Left ventricle myocardium inferior (tissue), 1 donor: ENCODE results near the gene JPH3. TPM values are rescaled to one million over a fixed set of nuclear protein-coding genes. Genes with fewer than 3 reads are reported as not detected.

Experiments used
- DNase-seq: peaks from one replicate; pipeline ENCODE4 v3.0.0-alpha.2; 2020
- H3K27ac ChIP-seq: fragments of 200-600 bp; replicated peaks from 2 replicates; pipeline ENCODE4 v1.8.0; 2021
- H3K27me3 ChIP-seq: fragments of 200-600 bp; 2 replicates; pipeline ENCODE4 v1.8.0; 2021; ENCODE audit warnings: low read depth
- H3K36me3 ChIP-seq: fragments of 200-600 bp; 2 replicates; pipeline ENCODE4 v1.8.0; 2021
- H3K4me1 ChIP-seq: fragments of 200-600 bp; 2 replicates; pipeline ENCODE4 v1.8.0; 2021
- H3K4me3 ChIP-seq: fragments of 200-600 bp; 2 replicates; pipeline ENCODE4 v1.8.0; 2021; ENCODE audit warnings: mild to moderate bottlenecking, moderate library complexity
- H3K9me3 ChIP-seq: fragments of 200-600 bp; replicated peaks from 2 replicates; pipeline ENCODE4 v1.8.0; 2021
- intact Hi-C: fragments of 100-400 bp; cut with micrococcal nuclease; formaldehyde crosslinking; loops from one replicate; pipeline ENCODE4 v1.11.0; 2022
- total RNA-seq: library from RNA; stranded (reverse); fragmentation: NEBNext Ultra II Directional; extraction: Animal tissue kit (Norgen Biotek cat#: 25700); gene quantifications from one replicate; pipeline ENCODE4 v1.2.1, GENCODE V29; 2021
- TF ChIP-seq, protein P1 (sequence below): fragments of 200-600 bp; IDR thresholded peaks from 2 replicates; pipeline ENCODE4 v1.8.0; 2021; ENCODE audit warnings: antibody characterized with exemption, mild to moderate bottlenecking, borderline replicate concordance
- donor health status: DM: no; HTN: yes; CAD: no; lungs with severe emphysema.

The JPH3 gene
- total RNA-seq, 1 donor from 2014 or later: 0.14 TPM

DNA sequence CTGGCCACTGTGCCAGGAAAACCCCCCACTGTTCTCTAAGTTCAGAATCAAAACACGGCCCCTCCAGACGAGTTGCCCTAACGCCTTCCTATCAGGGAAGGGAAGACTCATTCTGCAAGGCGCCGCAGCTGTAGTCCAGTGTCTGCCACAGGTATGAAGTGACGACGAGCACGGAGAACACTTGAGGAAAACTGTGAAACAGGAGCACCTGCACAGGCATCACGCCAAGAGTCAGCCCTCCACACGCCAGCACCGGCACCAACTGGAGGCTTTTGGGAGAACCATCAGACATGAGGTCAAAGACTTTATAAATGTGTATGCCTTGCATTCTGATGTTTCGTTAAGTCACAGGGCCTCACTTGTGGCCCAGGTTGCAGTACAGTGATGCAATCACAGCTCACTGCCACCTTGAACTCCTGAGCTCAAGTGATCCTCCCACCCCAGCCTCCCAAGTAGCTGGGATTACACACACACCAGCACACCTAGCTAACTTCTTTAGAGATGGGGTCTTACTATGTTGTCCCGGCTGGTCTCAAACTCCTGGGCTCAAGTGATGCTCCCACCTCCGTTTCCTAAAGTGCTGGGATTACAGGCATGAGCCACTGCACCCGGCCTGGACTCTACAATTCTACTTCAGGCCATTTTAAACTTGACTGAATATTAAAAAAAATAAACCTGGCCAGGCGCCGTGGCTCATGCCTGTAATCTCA, 140.6 kb downstream of the JPH3 start:
- Histone ChIP-seq H3K9me3 (no peaks in the 10 kb centered on the region), H3K36me3 (peaks cover 49% of the 10 kb centered on the region), H3K4me3 (no peak overlapping the region), H3K4me1 (peaks cover 10% of the 10 kb centered on the region), H3K27me3 (no peaks in the 10 kb centered on the region), H3K27ac (no peak overlapping the region)
- TF ChIP-seq, protein P1, sequence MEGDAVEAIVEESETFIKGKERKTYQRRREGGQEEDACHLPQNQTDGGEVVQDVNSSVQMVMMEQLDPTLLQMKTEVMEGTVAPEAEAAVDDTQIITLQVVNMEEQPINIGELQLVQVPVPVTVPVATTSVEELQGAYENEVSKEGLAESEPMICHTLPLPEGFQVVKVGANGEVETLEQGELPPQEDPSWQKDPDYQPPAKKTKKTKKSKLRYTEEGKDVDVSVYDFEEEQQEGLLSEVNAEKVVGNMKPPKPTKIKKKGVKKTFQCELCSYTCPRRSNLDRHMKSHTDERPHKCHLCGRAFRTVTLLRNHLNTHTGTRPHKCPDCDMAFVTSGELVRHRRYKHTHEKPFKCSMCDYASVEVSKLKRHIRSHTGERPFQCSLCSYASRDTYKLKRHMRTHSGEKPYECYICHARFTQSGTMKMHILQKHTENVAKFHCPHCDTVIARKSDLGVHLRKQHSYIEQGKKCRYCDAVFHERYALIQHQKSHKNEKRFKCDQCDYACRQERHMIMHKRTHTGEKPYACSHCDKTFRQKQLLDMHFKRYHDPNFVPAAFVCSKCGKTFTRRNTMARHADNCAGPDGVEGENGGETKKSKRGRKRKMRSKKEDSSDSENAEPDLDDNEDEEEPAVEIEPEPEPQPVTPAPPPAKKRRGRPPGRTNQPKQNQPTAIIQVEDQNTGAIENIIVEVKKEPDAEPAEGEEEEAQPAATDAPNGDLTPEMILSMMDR: no peak
- DNase-seq: no peak
- intact Hi-C loops: no loop called here

DNA sequence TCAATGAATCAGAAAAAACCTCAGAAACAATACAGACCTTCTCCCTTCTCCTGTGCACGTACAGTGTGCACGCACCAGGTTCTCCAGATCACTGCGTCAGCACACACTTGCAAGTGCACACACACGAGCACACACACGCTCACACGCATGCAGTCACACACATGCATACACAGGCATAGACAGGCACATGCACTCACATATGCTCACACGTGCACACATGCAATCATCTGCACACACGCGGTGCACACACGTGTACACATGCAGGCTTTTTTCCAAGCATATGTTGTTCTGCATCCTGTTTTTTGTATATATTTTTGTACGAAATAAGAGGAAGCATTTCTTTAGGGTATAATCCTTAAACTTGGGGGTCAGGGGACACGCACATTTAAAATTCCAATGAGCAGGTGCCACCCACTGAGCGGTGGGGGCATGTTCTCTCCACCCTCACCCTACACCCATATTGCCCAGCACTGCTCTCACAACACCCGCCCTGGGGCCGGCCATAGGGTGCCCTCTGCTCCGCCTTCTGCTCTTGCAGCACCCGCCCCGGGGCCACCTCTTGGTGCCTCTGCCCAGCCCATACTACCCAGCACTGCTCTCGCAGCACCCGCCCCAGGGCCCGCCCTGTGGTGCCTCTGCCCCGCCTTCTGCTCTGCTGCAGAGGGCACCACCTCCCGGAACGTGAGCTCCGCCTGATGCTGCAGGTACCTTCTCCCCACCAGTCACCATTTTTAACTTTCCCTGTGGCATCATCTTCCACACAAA, 142.6 kb downstream of the JPH3 start:
- TF ChIP-seq, protein P1: no peak
- peaks cover 69% of the 10 kb centered on the region for H3K36me3 ChIP-seq
- intact Hi-C loops: no loop called here

DNA sequence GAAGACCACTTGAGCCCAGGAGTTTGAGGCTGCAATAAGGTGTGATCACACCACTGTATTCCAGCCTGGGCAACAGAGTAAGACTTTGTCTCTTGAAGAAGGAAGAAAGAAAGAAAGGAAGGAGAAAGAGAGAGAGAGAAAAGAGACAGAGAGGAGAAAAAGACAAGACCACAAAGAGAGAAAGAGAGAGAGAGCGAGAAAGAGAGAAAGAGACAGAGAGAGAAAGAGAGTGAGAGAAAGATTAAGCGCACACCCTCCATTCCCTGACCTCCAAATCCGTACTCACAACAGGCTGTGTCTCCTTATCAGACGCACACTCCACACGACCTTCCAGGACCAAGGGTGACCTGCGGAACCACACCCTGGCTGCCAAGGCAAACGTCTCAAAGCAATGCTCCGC, 143.9 kb downstream of the JPH3 start:
- intact Hi-C loops: no loop called here
- no peaks in the 10 kb centered on the region for H3K27me3 ChIP-seq
- H3K36me3 ChIP-seq: peaks cover 82% of the 10 kb centered on the region
- H3K4me1 ChIP-seq: no peaks in the 10 kb centered on the region
- TF ChIP-seq, protein P1: no peak
- H3K4me3 ChIP-seq: no peak overlapping the region
- DNase-seq: no peak
- no peaks in the 10 kb centered on the region for H3K9me3 ChIP-seq
- no peak overlapping the region for H3K27ac ChIP-seq

More for the DNA sequence above, 142.6 kb downstream of the JPH3 start:
- peaks cover 10% of the 10 kb centered on the region for H3K4me1 ChIP-seq
- H3K27ac ChIP-seq: no peak overlapping the region
- no peak for DNase-seq
- H3K27me3 ChIP-seq: no peaks in the 10 kb centered on the region
- no peaks in the 10 kb centered on the region for H3K9me3 ChIP-seq
- no peak overlapping the region for H3K4me3 ChIP-seq

Other genes with a start within 250 kb of the JPH3 start
- gene FBXO31, start 218.7 kb upstream of the JPH3 start, total RNA-seq: 74.5 TPM
- 131 TPM for gene MAP1LC3B, start 210.2 kb upstream of the JPH3 start, total RNA-seq
- 15.9 TPM for gene ZCCHC14, start 109.5 kb upstream of the JPH3 start, total RNA-seq
- gene KLHDC4, start 163.5 kb downstream of the JPH3 start, total RNA-seq: 11.7 TPM